GM19023 (cell line): ENCODE results near the gene MLC1.

Source experiments
- ATAC-seq: cut with Tn5 transposase; IDR thresholded peaks from one replicate; pipeline ENCODE4 v1.9.1; 2021; ENCODE audit warnings: mild to moderate bottlenecking, moderate library complexity; ENCODE audit not compliant: unreplicated experiment

The MLC1 gene

GRCh38 chr22:50016988-50017700, 68.1 kb downstream of the MLC1 start:
- ATAC-seq, result no peak

- no peak for ATAC-seq
Observed at GRCh38 chr22:50016308-50016987, 68.8 kb downstream of the MLC1 start.

DNA sequence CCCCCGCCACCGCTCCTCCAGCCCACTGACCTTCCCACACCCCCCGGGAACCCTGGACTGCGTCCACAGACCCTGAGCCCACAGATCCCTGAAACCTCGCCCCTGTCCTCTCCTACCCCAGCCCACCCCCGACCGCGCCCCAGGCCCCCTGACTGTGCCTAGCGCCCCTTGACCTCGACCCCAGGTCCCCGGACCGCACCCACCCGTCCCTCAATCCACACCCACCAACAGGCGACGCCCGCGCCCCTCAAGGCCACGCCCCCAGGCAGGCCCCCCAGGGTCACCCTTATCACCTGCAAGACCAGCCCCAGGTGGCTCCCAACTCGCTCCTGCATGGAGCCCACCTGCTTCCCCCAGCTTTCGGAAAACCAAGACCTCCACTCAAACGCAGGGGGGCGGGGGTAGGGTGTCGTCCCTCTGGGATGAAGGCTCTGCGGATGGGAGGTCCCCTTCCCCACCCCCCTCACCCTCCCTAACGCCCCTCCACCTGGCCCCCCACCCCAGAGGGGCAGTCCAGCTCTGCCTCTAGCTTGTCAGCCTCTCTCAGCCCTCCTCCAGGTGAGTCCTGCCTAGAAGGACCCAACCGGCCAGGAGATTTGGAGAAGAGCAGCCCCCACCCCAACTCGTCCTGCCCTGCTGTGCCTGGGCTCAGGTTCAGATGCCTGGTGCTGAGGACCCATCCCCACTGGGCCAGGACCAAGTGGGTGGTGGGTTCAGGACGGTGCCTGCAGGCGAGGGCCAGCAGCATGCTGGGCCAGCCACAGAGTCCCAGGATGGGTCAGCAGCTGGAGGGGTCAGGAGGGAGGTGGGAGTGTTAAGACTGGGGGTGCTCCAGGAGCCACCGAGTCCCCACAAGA, 69.5 kb downstream of the MLC1 start:
- no peak for ATAC-seq

- ATAC-seq, result no peak
Observed at GRCh38 chr22:50014655-50015401, 70.4 kb downstream of the MLC1 start.

- no peak for ATAC-seq
Observed at GRCh38 chr22:50014053-50014501, 71.1 kb downstream of the MLC1 start.

GRCh38 chr22:50012211-50013181, 72.7 kb downstream of the MLC1 start, which contains the start of gene IL17REL:
TSS of gene IL17REL (minus strand) at chr22:50012765. CDS start at chr22:50012646, 119 bp downstream.
- no peak for ATAC-seq

- ATAC-seq, result no peak
Observed at GRCh38 chr22:50011447-50012210, 73.6 kb downstream of the MLC1 start.

DNA sequence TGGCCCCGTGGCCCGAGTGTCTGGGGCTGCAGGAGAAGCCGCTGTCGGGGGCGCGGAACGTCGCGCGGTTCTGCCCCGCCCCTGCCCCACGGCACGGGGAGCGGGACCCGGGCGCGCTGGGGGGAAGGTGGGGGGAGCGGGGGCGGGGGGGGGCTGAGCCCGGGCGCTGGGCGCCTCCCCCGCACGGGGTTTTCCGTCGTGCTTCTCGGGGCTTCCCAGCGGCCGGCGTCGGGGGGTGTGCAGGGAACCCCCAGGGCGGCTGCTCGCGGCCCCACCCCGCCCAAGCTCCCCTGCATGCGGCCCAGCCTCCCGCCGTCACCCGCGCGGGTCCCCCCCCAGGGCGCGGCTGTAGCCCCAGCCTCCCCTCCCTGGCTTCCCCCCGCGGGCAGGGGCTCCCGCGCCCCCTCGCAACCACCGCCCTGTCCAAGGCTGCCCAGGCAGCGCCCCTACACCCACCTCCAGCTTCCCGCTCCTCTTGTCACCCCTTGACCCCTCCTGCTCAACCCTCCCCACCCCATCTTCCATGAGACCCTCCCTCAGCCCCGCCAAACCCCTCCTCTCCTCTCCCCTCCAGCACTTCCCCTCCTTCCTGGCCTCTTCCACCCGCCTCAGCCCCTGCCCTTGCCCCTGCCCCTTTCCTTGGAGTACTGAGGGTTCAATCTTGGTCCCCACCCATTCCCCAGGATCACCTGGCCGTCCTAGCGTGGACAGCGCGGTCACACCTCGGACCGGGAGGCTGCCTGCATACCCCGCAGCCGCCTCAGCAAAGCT, 74.4 kb downstream of the MLC1 start:
- no peak for ATAC-seq

GRCh38 chr22:50009765-50010675, 75.2 kb downstream of the MLC1 start:
- no peak for ATAC-seq
